Middle frontal gyrus (tissue), 1 donor: Measurements from ENCODE around the gene ADH7.
A peak's percentile ranks its signal among the peaks of the same experiment; 100 is the strongest.

Experiments
- DNase-seq: peaks from one replicate; pipeline ENCODE4 v3.0.0-alpha.2; 2015; ENCODE audit warnings: low spot score; ENCODE audit errors: extremely low spot score

The ADH7 gene

DNA sequence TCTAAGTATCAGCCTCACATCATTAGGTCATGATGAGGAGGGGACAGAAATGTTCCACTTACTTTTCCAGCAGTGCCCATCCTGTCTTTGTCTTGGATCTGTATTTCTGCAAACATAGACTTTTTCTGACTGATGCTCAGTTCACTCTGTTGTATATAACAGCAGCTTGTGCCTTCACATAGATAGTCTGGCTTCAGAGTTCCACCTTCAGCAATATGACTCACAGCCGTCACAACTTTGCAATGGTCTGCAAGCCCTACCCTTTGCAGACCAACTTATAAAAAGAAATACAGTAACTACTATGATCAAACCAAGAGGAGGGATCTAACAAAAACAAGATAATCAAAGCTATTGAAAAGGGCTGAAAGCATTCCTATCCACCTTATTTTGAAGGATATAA is at the start of gene ADH7:
Gene ADH7 (minus strand): TSS at position 189 of the 400 bp plus-strand sequence. CDS start 109 bp downstream, at position 80.
- no peak for DNase-seq

DNA sequence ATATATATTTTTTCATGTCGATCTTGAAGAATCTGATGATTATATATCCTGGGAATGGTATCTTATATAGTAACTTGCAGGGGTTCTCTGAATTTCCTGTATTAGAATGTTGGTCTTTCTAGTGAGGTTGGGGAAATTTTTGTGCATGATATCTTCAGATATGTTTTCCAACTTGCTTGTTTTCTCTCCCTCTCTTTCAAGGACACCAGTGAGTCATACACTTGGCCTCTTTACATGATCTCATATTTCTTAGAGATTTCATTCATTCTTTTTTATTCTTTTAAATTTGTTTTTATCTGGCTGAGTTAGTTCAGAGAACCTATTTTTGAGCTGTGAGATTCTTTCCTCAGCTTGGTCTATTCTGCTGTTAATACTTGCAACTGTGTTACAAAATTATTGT is 48.5 kb upstream of the ADH7 start:
- no peak for DNase-seq

DNA sequence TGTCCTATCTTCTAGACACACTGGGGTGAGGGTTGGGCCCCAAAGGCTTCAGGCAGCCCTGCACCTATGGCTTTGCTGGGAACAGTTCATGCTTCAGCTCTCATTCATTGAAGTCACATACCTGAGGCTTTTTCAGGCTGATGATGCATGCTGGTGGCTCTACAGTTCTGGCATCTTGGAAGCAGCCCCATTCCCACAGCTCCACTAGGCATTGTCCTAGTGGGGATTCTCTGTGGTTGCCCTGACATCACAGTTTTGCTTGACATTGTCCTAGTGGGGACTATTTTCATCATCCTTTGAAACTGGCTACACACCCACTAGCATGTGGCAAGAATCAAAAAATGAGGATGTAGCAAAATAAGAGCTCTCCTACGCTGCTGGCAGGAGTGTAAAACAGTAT is 38.0 kb upstream of the ADH7 start:
- no peak for DNase-seq

- DNase-seq = no peak
These were observed 36.8 kb upstream of the ADH7 start for GRCh38 chr4:99471896-99472295.

GRCh38 chr4:99471349-99471748 is 36.2 kb upstream of the ADH7 start:
- DNase-seq = no peak

DNA sequence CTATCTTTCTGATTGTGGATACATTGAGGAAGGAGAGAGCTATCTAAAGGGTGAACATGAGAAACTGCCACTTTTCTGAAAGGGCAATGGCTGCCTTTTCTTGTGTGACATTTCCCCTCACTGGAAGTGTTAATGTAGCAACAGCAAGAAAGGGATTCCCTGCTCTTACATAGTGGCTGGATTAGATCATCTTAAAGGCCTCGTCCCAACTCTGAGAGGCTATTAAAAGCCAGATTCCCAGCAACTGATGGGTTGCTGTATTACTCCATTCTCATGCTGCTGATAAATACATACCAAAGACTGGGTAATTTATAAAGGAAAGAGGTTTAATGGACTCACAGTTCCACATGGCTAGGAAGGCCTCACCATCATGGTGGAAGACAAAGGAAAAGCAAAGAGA is 33.7 kb upstream of the ADH7 start:
- DNase-seq = no peak

DNA sequence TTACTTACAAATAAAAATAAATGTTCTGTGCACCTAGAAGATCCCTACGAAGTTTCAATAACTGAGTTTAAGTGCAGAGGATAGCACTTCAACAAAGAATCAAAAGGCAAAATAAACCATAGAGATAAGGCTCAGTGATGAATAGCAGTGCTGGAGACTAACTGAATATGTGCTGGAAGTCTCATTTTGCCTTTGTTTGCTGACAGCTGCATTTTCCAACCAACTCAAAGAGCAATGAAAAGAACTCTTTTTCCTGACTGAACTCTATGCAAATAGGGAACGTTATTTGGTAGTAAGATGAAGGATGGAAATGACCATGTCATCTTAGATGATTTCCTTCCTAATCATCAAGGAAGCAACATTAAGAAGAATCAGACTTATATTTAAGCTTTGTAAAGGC is 32.7 kb upstream of the ADH7 start:
- DNase-seq = no peak

DNA sequence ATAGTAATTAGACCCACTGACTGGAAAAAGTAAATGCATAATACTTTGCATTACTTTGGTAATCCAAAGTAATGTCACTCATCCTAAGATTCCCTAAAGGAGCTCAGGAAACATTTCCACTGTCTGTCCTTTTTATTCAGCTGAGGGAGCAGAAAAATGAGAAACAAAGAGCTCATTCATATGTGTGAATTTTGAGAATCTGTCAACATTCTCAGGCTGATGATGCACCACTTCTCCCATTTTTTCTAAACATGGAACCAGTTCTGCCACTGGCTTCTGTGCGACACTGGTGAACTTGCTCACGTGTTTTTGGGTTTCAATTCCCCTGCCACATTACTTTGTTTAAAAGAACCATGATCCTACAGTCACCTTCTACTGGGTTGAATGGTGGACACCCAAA is 28.4 kb upstream of the ADH7 start:
- no peak for DNase-seq

GRCh38 chr4:99462875-99463464 is 27.8 kb upstream of the ADH7 start:
- DNase-seq = peak; percentile 25

DNA sequence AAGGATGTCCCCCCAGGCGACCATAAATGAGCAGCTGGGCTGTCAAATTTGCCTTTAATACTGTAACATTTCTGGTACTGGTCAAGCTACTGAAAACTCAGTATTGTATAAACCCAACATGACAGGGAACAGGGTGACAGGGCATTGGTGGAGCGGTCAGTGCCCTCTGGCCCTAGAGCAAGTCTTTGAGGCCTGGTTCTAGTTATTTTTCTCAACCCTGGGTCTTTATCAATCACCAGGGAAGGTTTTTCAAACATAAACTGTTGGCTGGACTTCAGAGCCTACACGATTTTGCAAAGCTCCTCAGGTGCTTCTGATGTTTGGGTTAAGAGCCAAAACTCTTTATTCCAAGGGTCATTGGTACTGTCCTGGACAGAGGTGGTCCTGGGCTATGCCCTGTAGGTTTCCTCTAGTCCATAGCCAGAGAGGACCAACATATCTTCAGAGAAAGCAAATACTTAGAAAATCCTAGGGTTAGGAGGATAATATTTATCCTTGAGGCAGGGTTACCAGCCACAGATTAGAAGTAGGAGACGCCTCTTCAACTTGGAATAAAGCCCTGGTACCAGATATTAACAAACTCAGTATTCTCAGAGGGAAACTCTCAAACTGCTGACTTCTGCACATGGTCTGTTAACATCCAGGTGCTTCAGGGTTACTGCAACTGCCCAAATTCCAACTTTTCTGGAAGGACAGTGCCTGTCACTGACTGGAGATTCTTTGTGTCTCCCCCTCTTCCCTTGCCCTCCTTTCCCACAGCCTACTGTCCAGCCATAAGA is 26.7 kb upstream of the ADH7 start:
- DNase-seq = no peak

DNA sequence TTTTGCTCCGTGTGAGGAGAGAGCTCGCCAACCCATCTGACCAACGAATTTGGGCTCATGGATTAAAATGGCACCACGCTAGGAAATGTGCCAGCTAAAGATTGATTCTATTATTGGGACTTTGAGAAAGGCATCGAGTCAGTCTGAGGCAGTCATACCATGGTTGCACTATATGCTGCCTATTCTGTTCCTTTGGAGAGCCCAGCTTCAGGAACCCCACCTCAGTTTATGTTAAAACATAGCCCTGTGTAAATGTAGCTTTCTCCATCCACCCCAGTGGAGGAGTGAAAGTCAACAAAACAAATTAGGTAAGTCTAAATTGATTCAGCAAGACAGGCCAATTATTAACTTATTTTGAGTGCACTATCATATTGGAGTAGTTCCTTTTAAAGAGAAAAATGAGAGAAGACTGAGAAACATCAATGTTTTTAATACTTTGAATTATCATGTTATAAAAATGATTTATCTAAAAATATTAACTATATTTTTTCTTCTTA is 24.5 kb upstream of the ADH7 start:
- no peak for DNase-seq

DNA sequence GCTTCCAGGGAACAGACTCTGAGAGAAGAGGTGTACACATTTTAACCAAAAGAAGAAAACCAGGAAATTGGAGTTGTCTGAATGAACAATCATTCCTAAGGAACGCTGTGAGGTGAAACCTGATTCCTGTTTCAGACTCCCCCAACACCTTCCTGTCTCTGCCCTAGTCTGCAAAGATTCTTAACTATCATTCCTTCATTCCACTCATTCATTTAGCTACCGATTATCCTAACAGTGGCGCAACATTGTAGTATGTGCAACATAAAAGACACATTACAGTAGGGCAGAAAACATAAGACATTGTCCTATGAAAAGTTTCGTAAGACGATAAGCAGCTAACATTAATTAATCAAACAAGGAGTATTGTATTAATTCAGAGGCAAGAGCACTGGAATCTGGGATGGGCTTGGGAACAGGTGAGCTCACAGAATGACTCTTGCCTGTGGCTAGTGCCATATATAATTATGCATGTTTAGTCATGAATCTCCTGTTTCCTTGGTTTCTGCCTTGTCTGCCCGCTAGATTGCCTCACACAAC is 23.8 kb upstream of the ADH7 start:
- DNase-seq = no peak

- no peak for DNase-seq
These were observed 22.5 kb upstream of the ADH7 start for GRCh38 chr4:99457676-99458075.

GRCh38 chr4:99457270-99457669 is 22.1 kb upstream of the ADH7 start:
- DNase-seq = no peak

DNA sequence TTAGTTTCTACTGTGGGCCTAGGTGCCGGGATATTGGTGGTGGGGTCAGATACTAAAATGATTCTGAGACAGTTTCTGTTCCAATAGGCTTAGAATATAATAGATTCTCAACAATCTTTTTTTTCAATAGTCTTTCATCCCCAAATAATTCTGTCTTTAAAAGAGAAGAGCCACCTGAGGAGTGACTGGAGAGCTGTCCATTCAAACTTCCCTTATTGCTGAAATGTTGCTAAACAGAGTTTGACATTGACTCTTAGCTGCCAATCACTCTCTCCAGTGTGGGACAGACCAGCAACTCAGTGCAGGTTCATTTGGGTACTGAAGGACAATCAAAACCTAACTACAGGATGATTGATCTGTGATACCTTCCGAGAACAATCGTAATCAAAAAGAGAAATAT is 12.4 kb upstream of the ADH7 start:
- DNase-seq = no peak

- DNase-seq = no peak
These were observed 11.9 kb upstream of the ADH7 start for GRCh38 chr4:99447079-99447478.

DNA sequence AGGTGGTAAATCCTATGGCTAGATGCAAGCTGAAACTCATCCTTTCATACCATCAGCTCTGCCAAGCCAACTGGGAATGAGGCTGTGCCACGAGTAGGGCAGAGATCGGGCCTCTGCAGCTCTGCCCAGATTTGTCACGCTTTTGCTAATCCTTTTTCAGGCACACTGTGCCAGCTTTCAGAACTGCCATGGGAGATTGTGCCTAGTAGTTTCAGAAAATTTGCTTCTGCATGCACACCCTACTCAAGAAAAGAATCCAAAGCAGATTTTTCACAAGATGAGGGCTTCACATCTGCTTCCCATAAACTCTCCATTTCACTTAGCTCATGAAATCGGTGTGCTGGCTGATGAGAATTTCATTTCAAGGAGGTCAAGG is 3.3 kb upstream of the ADH7 start:
- DNase-seq = no peak

DNA sequence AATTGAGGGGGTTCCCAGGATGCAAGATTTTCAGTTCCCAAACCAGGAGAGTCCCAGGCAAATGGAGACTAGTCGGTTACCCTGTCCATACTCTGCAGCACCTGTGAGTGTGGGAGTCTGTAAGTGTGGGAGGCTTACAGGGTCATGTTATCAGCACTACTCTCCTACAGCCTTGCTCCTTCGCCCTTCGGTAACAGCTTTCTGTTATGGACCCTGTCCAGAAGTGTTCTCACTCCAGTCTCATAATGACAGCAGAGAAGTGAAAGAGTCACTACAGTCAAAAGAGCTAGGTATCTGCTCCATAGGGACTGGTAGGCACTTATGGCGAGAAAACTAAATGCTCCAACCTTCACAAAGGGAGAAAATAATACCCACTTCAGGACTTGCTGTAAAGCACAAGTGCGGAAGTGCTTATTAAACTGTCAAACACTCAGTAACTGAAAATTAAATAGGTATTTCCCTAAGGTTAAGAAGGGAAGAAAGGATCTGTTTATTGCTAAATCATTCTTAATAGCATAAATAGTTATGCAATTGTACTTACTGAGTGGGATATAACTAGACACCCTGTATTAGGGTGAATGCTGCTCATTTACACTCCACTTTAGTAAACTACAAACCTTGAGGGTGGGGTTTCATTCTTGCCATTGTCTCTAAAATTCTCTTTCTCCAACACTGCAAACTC is 2.7 kb upstream of the ADH7 start:
- DNase-seq = no peak

DNA sequence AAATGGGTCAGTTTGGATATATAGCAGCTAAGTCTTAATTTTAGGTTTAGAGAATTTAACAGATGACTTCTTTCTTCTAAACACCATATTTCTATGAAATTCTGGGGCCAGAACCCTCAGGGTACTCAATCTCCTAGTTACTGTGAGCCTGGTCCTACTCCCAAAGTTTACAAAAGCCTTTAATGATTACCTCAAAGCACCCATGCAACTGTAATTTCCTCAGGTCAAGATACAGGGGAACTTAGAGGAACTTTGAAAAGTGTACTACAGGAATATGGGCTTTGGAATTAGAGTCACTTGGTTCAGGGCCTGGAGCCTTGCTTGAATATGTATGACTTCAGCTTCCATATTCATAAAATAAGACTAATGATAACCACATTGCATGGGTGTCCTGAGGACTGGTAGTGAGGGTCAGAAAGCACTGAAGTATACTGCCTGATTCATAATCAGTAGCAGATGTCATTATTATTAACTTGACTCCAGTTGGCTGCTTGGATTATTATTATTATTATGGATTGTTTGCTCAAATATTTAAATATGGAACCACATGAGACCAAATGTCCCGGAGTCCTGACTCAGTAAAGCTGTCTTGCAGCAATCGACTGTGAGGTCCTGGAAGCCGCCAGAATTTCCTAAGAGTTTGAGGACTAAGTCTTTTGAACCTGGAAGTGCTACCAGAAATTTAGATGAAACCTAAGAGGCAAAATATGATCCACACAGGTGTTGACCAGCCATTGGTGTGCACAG is 2.0 kb upstream of the ADH7 start:
- no peak for DNase-seq

GRCh38 chr4:99436462-99436861 is 1.3 kb upstream of the ADH7 start:
- DNase-seq = no peak

DNA sequence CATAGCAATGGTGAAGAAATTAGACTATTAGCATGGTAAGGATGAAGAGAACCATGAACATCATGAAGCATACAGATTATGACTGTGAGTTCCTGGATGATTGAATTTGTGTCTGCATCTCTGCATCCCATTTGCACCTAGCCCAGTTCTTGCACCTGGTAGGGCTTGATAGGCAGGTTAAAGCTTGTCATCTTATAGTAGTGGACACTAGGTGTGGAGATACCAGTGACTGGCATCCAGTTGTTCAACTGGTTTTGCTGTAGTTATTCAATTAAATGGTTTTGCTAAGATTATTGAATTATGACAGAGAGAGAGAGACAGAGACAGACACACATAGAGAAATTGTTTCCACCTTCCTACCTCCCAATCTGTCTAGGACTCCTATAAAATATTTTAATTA is 5.0 kb downstream of the ADH7 start:
- no peak for DNase-seq

DNA sequence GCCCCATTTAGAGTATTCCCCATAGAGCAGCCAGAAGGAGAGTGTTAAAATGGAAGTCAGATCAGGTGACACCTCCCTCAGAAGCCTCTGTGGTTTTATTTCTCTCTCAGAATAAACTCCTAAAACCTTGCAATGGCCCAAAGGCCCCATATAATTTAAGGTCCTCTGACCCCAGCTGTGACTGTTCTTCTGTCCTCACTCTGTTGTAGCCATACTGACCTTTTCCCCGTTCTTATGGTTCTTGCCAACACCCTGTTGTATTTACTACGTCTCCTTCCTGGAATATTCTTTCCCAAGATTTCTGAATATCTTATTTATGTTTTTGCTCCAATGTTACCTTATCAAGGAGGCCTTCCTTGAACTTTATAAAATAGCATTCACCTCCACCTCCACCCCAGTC is 18.0 kb downstream of the ADH7 start:
- DNase-seq = no peak
